GM12878 (cell line): ENCODE data around the gene CLDN6. TPM values are rescaled to one million over a fixed set of nuclear protein-coding genes. Genes with fewer than 3 reads are reported as not detected.

ENCODE experiments used
- ATF7 ChIP-seq: fragments of 450-650 bp; IDR thresholded peaks from 2 replicates; pipeline ENCODE4 v1.6.1; 2016; ENCODE audit warnings: low read depth, mild to moderate bottlenecking
- BCL11A ChIP-seq: IDR thresholded peaks from 2 replicates; pipeline ENCODE4 v1.6.1; 2011; ENCODE audit warnings: low read depth, low read length
- BHLHE40 ChIP-seq, 2 experiments: fragments of 450-650 bp in 1 of 2; IDR thresholded peaks; 2 replicates each; pipeline ENCODE4 v1.6.1; 2011 to 2017; ENCODE audit warnings: low read depth in 2 of 2, borderline replicate concordance in 1 of 2, improper control_type of control experiment in 1 of 2, low read length in 1 of 2, mild to moderate bottlenecking in 1 of 2
- BMI1 ChIP-seq: fragments of 450-650 bp; IDR thresholded peaks from 2 replicates; pipeline ENCODE4 v1.6.1; 2016; ENCODE audit warnings: mild to moderate bottlenecking, moderate library complexity, borderline replicate concordance
- CEBPZ ChIP-seq: fragments of 150-350 bp; IDR thresholded peaks from 2 replicates; pipeline ENCODE4 v1.6.1; 2016; ENCODE audit warnings: low read depth, low read length
- CREB1 ChIP-seq: IDR thresholded peaks from 2 replicates; pipeline ENCODE4 v1.6.1; 2012; ENCODE audit warnings: low read depth, mild to moderate bottlenecking, inconsistent platforms
- EED ChIP-seq: sonication (generic); IDR thresholded peaks from 2 replicates; pipeline ENCODE4 v1.6.1; 2016; ENCODE audit warnings: antibody characterized with exemption, low read depth
- ESRRA ChIP-seq: IDR thresholded peaks from 2 replicates; pipeline ENCODE4 v1.6.1; 2012; ENCODE audit warnings: mild to moderate bottlenecking, low read length, improper control_type of control experiment
- FOXM1 ChIP-seq: IDR thresholded peaks from 2 replicates; pipeline ENCODE4 v1.6.1; 2012; ENCODE audit warnings: low read depth, mild to moderate bottlenecking, inconsistent platforms, low read length, moderate library complexity
- GABPA ChIP-seq: IDR thresholded peaks from 2 replicates; pipeline ENCODE4 v1.6.1; 2014; ENCODE audit warnings: antibody characterized with exemption, low read depth, mild to moderate bottlenecking, inconsistent platforms
- IKZF2 ChIP-seq, 2 experiments: fragments of 450-650 bp; IDR thresholded peaks; 2 replicates each; pipeline ENCODE4 v1.6.1; 2017; ENCODE audit warnings: mild to moderate bottlenecking in 2 of 2, moderate library complexity in 2 of 2
- JUNB ChIP-seq: IDR thresholded peaks from 2 replicates; pipeline ENCODE4 v1.6.1; 2016; ENCODE audit warnings: antibody characterized with exemption, mild to moderate bottlenecking
- NRF1 ChIP-seq: conservative IDR thresholded peaks from 2 replicates; pipeline ENCODE4 v1.6.1; 2011; ENCODE audit warnings: mild to moderate bottlenecking, low read depth, low read length, improper control_type of control experiment
- RFX5 ChIP-seq: IDR thresholded peaks from 2 replicates; pipeline ENCODE4 v1.6.1; 2011; ENCODE audit warnings: low read depth, low read length, improper control_type of control experiment
- RUNX3 ChIP-seq: IDR thresholded peaks from 2 replicates; pipeline ENCODE4 v1.6.1; 2012; ENCODE audit warnings: low read length, inconsistent platforms
- STAT3 ChIP-seq: IDR thresholded peaks from 2 replicates; pipeline ENCODE4 v1.6.1; 2011; ENCODE audit warnings: low read depth, low read length, improper control_type of control experiment
- SUZ12 ChIP-seq: fragments of 200-600 bp; sonication (generic); IDR thresholded peaks from one replicate; pipeline ENCODE4 v1.6.1; 2018; ENCODE audit warnings: antibody characterized with exemption, mild to moderate bottlenecking; ENCODE audit not compliant: unreplicated experiment
- USF1 ChIP-seq: IDR thresholded peaks from 2 replicates; pipeline ENCODE4 v1.6.1; 2011; ENCODE audit warnings: borderline replicate concordance, low read depth, mild to moderate bottlenecking, moderate library complexity, mixed read lengths, low read length; ENCODE audit not compliant: insufficient read depth; ENCODE audit errors: extremely low read length
- ZNF217 ChIP-seq: fragments of 450-650 bp; IDR thresholded peaks from 2 replicates; pipeline ENCODE4 v1.6.1; 2017; ENCODE audit warnings: antibody characterized with exemption, mild to moderate bottlenecking
- ZZZ3 ChIP-seq: IDR thresholded peaks from 2 replicates; pipeline ENCODE4 v1.6.1; 2011; ENCODE audit warnings: low read depth; ENCODE audit not compliant: control insufficient read depth, insufficient read length
- polyA plus RNA-seq, 11 experiments: library from polyadenylated mRNA; depleted of rRNA in 4 of 11; unstranded in 6 of 11; stranded (reverse) in 5 of 11; fragments of >200 nt; fragmentation: Nextera tagmentation in 4 of 11; fragmentation: Illumina TruSeq in 1 of 11; extraction: Ambion mirVana in 4 of 11; extraction: Trizol in 1 of 11; gene quantifications; 1 replicate in 1 of 11; 2 replicates in 10 of 11; pipeline versions ENCODE4 v1.2.1 to v1.2.3, GENCODE V29; 2011 to 2016; ENCODE audit warnings: inconsistent platforms in 2 of 11, missing spikeins in 2 of 11, low read depth in 1 of 11
- total RNA-seq, 4 experiments: library from RNA; depleted of rRNA in 3 of 4; stranded (reverse); fragments of >200 nt in 3 of 4; fragmentation: Illumina TruSeq in 1 of 4; extraction: Trizol in 1 of 4; gene quantifications; 2 replicates each; pipeline versions ENCODE4 v1.2.1 to v1.2.3, GENCODE V29; 2013 to 2021
- TF ChIP-seq, protein P1 (sequence below): IDR thresholded peaks from 2 replicates; pipeline ENCODE4 v1.6.1; 2012; ENCODE audit warnings: low read depth, low read length, improper control_type of control experiment
- TF ChIP-seq, protein P2 (sequence below): IDR thresholded peaks from 2 replicates; pipeline ENCODE4 v1.6.1; 2011; ENCODE audit warnings: mild to moderate bottlenecking, low read depth, low read length, moderate library complexity; ENCODE audit not compliant: insufficient replicate concordance

Gene CLDN6
- total and polyA plus RNA-seq, 10 of the 15 experiments (the other 5 are each of a cell fraction or from before 2014, with no cell fraction given) = 0.15 to 0.26 (median 0.23) TPM; not detected in 7

DNA sequence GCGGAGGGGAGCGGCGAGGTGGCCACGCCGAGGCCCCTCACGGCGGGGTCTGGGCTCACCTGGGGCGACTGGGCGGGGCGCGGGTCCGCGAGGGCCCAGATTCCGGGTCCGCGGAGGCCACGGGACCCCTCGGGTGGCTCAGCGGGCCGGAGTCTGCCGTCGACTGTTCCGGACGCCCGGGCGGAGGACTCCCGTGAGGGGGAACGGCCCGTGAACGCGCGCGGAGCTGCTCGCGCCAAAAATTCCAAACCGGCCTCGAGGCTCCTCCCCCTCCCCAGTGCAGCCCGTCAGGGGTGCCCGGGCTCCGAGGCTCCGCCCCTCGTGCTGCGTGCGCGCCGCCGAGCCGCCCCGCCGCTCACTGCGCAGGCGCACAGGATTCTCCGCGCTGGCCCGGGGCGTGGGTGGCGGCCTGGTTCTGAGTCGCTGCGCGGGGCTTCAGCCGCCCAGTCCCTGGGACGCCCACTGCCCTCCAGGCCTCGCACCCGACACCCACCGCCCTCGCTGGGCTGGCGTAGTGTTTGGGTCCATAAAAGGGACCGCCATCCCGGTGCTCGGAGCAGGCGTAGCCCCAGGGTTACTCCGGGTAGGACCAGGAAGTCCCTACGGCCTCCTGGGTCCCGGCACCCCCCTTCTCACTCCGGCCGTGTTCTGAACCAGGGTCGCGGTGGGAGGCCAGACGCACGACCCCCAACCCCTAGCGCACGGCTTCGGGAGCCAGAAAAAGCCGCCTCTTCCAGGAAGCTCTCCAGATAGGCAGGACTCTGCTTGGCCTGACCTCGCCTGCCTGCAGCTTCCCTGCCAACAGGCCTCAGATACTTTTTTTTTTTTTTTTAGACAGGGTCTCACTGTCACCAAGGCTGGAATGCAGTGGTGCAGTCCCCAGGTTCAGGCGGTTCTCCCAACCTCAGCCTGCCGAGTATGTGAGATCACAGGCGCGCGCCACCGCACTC lies 37.5 kb downstream of the CLDN6 start, which contains the start of gene PKMYT1 (continued):
- TF ChIP-seq, protein P1, sequence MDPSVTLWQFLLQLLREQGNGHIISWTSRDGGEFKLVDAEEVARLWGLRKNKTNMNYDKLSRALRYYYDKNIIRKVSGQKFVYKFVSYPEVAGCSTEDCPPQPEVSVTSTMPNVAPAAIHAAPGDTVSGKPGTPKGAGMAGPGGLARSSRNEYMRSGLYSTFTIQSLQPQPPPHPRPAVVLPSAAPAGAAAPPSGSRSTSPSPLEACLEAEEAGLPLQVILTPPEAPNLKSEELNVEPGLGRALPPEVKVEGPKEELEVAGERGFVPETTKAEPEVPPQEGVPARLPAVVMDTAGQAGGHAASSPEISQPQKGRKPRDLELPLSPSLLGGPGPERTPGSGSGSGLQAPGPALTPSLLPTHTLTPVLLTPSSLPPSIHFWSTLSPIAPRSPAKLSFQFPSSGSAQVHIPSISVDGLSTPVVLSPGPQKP = no peak
- TF ChIP-seq ESRRA = no peak
- peak in 1 of 2 experiments; percentile 57; a peak in 1 of 4 replicates for TF ChIP-seq BHLHE40 (IDR thresholded peaks at IDR 0.05; ENCODE audit: borderline replicate concordance in 1 of 2, low read depth in 2 of 2, low read length in 1 of 2)
- no peak for TF ChIP-seq RFX5
- TF ChIP-seq GABPA = no peak
- TF ChIP-seq FOXM1 = no peak
- TF ChIP-seq CREB1 = no peak
- no peak for TF ChIP-seq ZZZ3
- no peak for TF ChIP-seq RUNX3
- no peak for TF ChIP-seq BCL11A
- TF ChIP-seq ZNF217 = peak; percentile 72; the same call in 1 of the 2 replicates
- TF ChIP-seq BMI1 = no peak
- no peak for TF ChIP-seq EED
- TF ChIP-seq, protein P2, sequence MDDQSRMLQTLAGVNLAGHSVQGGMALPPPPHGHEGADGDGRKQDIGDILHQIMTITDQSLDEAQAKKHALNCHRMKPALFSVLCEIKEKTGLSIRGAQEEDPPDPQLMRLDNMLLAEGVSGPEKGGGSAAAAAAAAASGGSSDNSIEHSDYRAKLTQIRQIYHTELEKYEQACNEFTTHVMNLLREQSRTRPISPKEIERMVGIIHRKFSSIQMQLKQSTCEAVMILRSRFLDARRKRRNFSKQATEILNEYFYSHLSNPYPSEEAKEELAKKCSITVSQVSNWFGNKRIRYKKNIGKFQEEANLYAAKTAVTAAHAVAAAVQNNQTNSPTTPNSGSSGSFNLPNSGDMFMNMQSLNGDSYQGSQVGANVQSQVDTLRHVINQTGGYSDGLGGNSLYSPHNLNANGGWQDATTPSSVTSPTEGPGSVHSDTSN = no peak
- no peak for TF ChIP-seq JUNB
- TF ChIP-seq STAT3 = no peak
- no peak for TF ChIP-seq SUZ12
- no peak for TF ChIP-seq CEBPZ
- TF ChIP-seq IKZF2 (IDR thresholded peaks at IDR 0.05) = no peak
- TF ChIP-seq USF1 = no peak
- peak; percentile 85 for TF ChIP-seq NRF1
- 0 out of 2 replicates have a peak, but pooled peaks have one; percentile 33 for TF ChIP-seq ATF7
